ENCODE measurements around the gene PLG.
A peak's percentile ranks its signal among the peaks of the same experiment; 100 is the strongest.

Gene PLG

GRCh38 chr6:160766989-160767646, 65.1 kb downstream of the PLG start (continued):
- TF ChIP-seq ZNF449 (tag by site-specific recombination; IDR thresholded peaks at IDR 0.05) (no peak), SALL2 (tag by site-specific recombination; IDR thresholded peaks at IDR 0.05; ENCODE audit: borderline replicate concordance) (no peak), ZNF600 (tag by site-specific recombination; IDR thresholded peaks at IDR 0.05) (no peak; the same call in none of the 2 replicates), ZBTB21 (tag by site-specific recombination; IDR thresholded peaks at IDR 0.05) (no peak), SCRT2 (tag by site-specific recombination; IDR thresholded peaks at IDR 0.05) (peak; percentile 81), ZNF214 (tag by site-specific recombination; IDR thresholded peaks at IDR 0.05; ENCODE audit: borderline replicate concordance) (no peak), GFI1B (tag by site-specific recombination; IDR thresholded peaks at IDR 0.05) (no peak), ZNF18 (tag by site-specific recombination; IDR thresholded peaks at IDR 0.05) (no peak), ZNF174 (tag by site-specific recombination; IDR thresholded peaks at IDR 0.05) (no peak), GLIS2 (tag by site-specific recombination; IDR thresholded peaks at IDR 0.05) (peak; percentile 51; the same call in 1 of the 2 replicates), ZNF777 (tag by site-specific recombination; IDR thresholded peaks at IDR 0.05; ENCODE audit: borderline replicate concordance) (no peak), PRDM1 (tag by site-specific recombination; IDR thresholded peaks at IDR 0.05) (no peak), ZNF335 (tag by site-specific recombination; conservative IDR thresholded peaks at IDR 0.05) (0 out of 2 replicates have a peak, but pooled peaks have one; percentile 18), ZFP37 (tag by site-specific recombination; IDR thresholded peaks at IDR 0.05) (0 out of 2 replicates have a peak, but pooled peaks have one; percentile 54), ZBTB49 (tag by site-specific recombination; IDR thresholded peaks at IDR 0.05; ENCODE audit: low read depth) (no peak), ZNF221 (tag by site-specific recombination; IDR thresholded peaks at IDR 0.05; ENCODE audit: borderline replicate concordance) (no peak), ZNF112 (tag by site-specific recombination; IDR thresholded peaks at IDR 0.05) (no peak), ZNF707 (tag by site-specific recombination; IDR thresholded peaks at IDR 0.05) (no peak), ZBTB26 (tag by site-specific recombination; optimal IDR thresholded peaks at IDR 0.05) (peak; percentile 59), ZNF580 (tag by site-specific recombination; IDR thresholded peaks at IDR 0.05) (no peak)

- CTCF ChIA-PET = interaction anchor here (0.6 to 3.0 kb wide), 18 partner anchors 11 to 650 kb away, joined by 3 to 27 read pairs (median 4); no protein-coding TSS in a partner anchor
- POLR2A ChIA-PET = no interaction called here
- Histone ChIP-seq H3K36me3 (ENCODE audit: control insufficient read depth in 2 of 2, insufficient read depth in 1 of 2, low read length in 2 of 2) (no peaks in the 10 kb centered on the region), H3K4me1 (ENCODE audit: control insufficient read depth, insufficient read depth, low read length) (peaks cover 5% of the 10 kb centered on the region; the same call in 1 of the 2 replicates), H3K4me3 (ENCODE audit: low read depth, low read length) (no peak overlapping the region), H3K27ac (ENCODE audit: extremely low read depth, low read depth, low read length) (no peak overlapping the region), H3K9me3 (ENCODE audit: control insufficient read depth, insufficient read depth, low read depth, low read length) (no peaks in the 10 kb centered on the region)
- no peak for TF ChIP-seq YY2 (tag by site-specific recombination; IDR thresholded peaks at IDR 0.05)
- no peak for TF ChIP-seq ZNF112 (tag by site-specific recombination; IDR thresholded peaks at IDR 0.05)
- no peak for TF ChIP-seq ZBTB48 (tag by site-specific recombination; IDR thresholded peaks at IDR 0.05)
- TF ChIP-seq MEIS1 (CRISPR knock-in tag; IDR thresholded peaks at IDR 0.05; ENCODE audit: borderline replicate concordance) = no peak
- TF ChIP-seq ZNF138 (tag by site-specific recombination; IDR thresholded peaks at IDR 0.05; ENCODE audit: borderline replicate concordance) = no peak
- TF ChIP-seq REPIN1 (tag by site-specific recombination; IDR thresholded peaks at IDR 0.05; ENCODE audit: low read depth) = no peak
- TF ChIP-seq HOXA7 (CRISPR knock-in tag; IDR thresholded peaks at IDR 0.05; ENCODE audit: borderline replicate concordance) = no peak
- TF ChIP-seq SP3 (tag by site-specific recombination; IDR thresholded peaks at IDR 0.05) = no peak
- TF ChIP-seq ZNF202 (tag by site-specific recombination; IDR thresholded peaks at IDR 0.05; ENCODE audit: borderline replicate concordance) = no peak
- TF ChIP-seq SCRT2 (tag by site-specific recombination; IDR thresholded peaks at IDR 0.05) = no peak
- no peak for TF ChIP-seq ZNF791 (tag by site-specific recombination; IDR thresholded peaks at IDR 0.05)
Observed at GRCh38 chr6:160767647-160768019, 65.6 kb downstream of the PLG start.
